Measurements from ENCODE around the gene TSEN34. TPM values are rescaled to one million over a fixed set of nuclear protein-coding genes. Genes with fewer than 3 reads are reported as not detected.

Gene TSEN34
- total and polyA plus RNA-seq, 2 experiments from 2014 or later, result 36.6 to 53.4 TPM

GRCh38 chr19:54142166-54142780 lies 48.8 kb upstream of the TSEN34 start:
- Mint-ChIP-seq H3K36me3 (ENCODE audit: low read depth) (peaks cover 72% of the 10 kb centered on the region), H3K27me3 (ENCODE audit: insufficient read depth, low read depth, poor library complexity) (peaks cover 14% of the 10 kb centered on the region), H3K9me3 (no peaks in the 10 kb centered on the region; the same call in 2 of the 3 replicates), H3K27ac (no peak overlapping the region), H3K4me1 (peaks cover 23% of the 10 kb centered on the region), H3K4me3 (no peak overlapping the region)
- no peak overlapping the region for H3K4me3 ChIP-seq
- H3K79me2 ChIP-seq (replicated peaks; ENCODE audit: insufficient read depth), result peaks cover 51% of the 10 kb centered on the region
- H3K9me2 ChIP-seq (ENCODE audit: insufficient read depth), result no peaks in the 10 kb centered on the region
- no peak overlapping the region for H2AFZ ChIP-seq
- no peak overlapping the region for H3K27ac ChIP-seq (ENCODE audit: low read depth)
- H3K27me3 ChIP-seq (ENCODE audit: insufficient read depth), result no peaks in the 10 kb centered on the region
- no peak for DNase-seq (ENCODE audit: low spot score)
- H3K36me3 ChIP-seq (ENCODE audit: insufficient read depth), result peaks cover 24% of the 10 kb centered on the region
- TF ChIP-seq ZNF462 (CRISPR knock-in tag; IDR thresholded peaks at IDR 0.05) (no peak), EZH2phosphoT487 (IDR thresholded peaks at IDR 0.05; ENCODE audit: unreplicated experiment) (no peak), ZNF114 (CRISPR knock-in tag; IDR thresholded peaks at IDR 0.05) (no peak)
- no peak overlapping the region for H3K4me2 ChIP-seq
- ATAC-seq, result no peak
- H3F3A ChIP-seq (replicated peaks; ENCODE audit: low read depth), result 0 out of 2 replicates have a peak, but pooled peaks cover 3% of the 10 kb centered on the region
- H3K4me1 ChIP-seq (ENCODE audit: insufficient read depth), result no peaks in the 10 kb centered on the region; the same call in 1 of the 2 replicates
- peaks cover 51% of the 10 kb centered on the region for H4K20me1 ChIP-seq (replicated peaks; ENCODE audit: insufficient read depth)

- Histone ChIP-seq H2AFZ (no peak overlapping the region), H4K20me1 (replicated peaks; ENCODE audit: insufficient read depth) (peaks cover 36% of the 10 kb centered on the region), H3K4me2 (no peak overlapping the region), H3F3A (replicated peaks; ENCODE audit: low read depth) (0 out of 2 replicates have a peak, but pooled peaks cover 3% of the 10 kb centered on the region), H3K9me2 (ENCODE audit: insufficient read depth) (no peaks in the 10 kb centered on the region), H3K79me2 (replicated peaks; ENCODE audit: insufficient read depth) (peaks cover 25% of the 10 kb centered on the region), H3K36me3 (ENCODE audit: insufficient read depth) (peaks cover 29% of the 10 kb centered on the region), H3K27me3 (ENCODE audit: insufficient read depth) (no peaks in the 10 kb centered on the region), H3K27ac (ENCODE audit: low read depth) (no peak overlapping the region), H3K4me3 (no peak overlapping the region), H3K4me1 (ENCODE audit: insufficient read depth) (no peaks in the 10 kb centered on the region)
- Mint-ChIP-seq H3K4me1 (peaks cover 3% of the 10 kb centered on the region), H3K27ac (no peak overlapping the region), H3K36me3 (ENCODE audit: low read depth) (peaks cover 80% of the 10 kb centered on the region), H3K4me3 (no peak overlapping the region), H3K27me3 (ENCODE audit: insufficient read depth, low read depth, poor library complexity) (peaks cover 16% of the 10 kb centered on the region), H3K9me3 (no peaks in the 10 kb centered on the region)
- DNase-seq (ENCODE audit: low spot score), result no peak
- ATAC-seq, result no peak
- TF ChIP-seq EZH2 (IDR thresholded peaks at IDR 0.05; ENCODE audit: low read depth, unreplicated experiment) (no peak), ZNF331 (CRISPR knock-in tag; IDR thresholded peaks at IDR 0.05; ENCODE audit: low read depth) (no peak), JUNB (IDR thresholded peaks at IDR 0.05; ENCODE audit: unreplicated experiment) (no peak), EZH2phosphoT487 (IDR thresholded peaks at IDR 0.05; ENCODE audit: unreplicated experiment) (no peak), ETS1 (IDR thresholded peaks at IDR 0.05) (no peak)
Observed at GRCh38 chr19:54145541-54146158, 45.5 kb upstream of the TSEN34 start.

Measured in GM23338 (cell line).